Measurements from ENCODE around the gene CD2AP.

CD2AP gene

GRCh38 chr6:47454713-47455396, 22.7 kb upstream of the CD2AP start:
- DNase-seq = no peak
- Histone ChIP-seq H3K9me3 (no peaks in the 10 kb centered on the region), H3K27me3 (no peaks in the 10 kb centered on the region), H3K4me3 (no peak overlapping the region), H3K4me1 (no peaks in the 10 kb centered on the region), H3K36me3 (no peaks in the 10 kb centered on the region), H3K27ac (no peak overlapping the region)
- no peak for TF ChIP-seq CTCF (IDR thresholded peaks at IDR 0.05)
- intact Hi-C loops (cut with DNase I; ENCODE audit: low total_unique reads) = no loop called here

- Histone ChIP-seq H3K4me1 (no peaks in the 10 kb centered on the region), H3K27me3 (no peaks in the 10 kb centered on the region), H3K36me3 (no peaks in the 10 kb centered on the region), H3K9me3 (no peaks in the 10 kb centered on the region), H3K27ac (no peak overlapping the region), H3K4me3 (no peak overlapping the region)
- no peak for DNase-seq
- intact Hi-C loops (cut with DNase I; ENCODE audit: low total_unique reads) = no loop called here
- no peak for TF ChIP-seq CTCF (IDR thresholded peaks at IDR 0.05)
Observed at GRCh38 chr6:47455533-47456209, 21.9 kb upstream of the CD2AP start.

- no peak overlapping the region for H3K4me3 ChIP-seq
- DNase-seq = no peak
- no peak overlapping the region for H3K27ac ChIP-seq
- no peaks in the 10 kb centered on the region for H3K27me3 ChIP-seq
- no peaks in the 10 kb centered on the region for H3K9me3 ChIP-seq
- H3K4me1 ChIP-seq = no peaks in the 10 kb centered on the region
- intact Hi-C loops (cut with DNase I; ENCODE audit: low total_unique reads) = no loop called here
- no peak for TF ChIP-seq CTCF (IDR thresholded peaks at IDR 0.05)
- no peaks in the 10 kb centered on the region for H3K36me3 ChIP-seq
Observed at GRCh38 chr6:47456536-47456975, 21.0 kb upstream of the CD2AP start.

GRCh38 chr6:47457370-47457769, 20.2 kb upstream of the CD2AP start:
- no peaks in the 10 kb centered on the region for H3K9me3 ChIP-seq
- no peak overlapping the region for H3K4me3 ChIP-seq
- no peak overlapping the region for H3K27ac ChIP-seq
- DNase-seq = no peak
- H3K4me1 ChIP-seq = no peaks in the 10 kb centered on the region
- H3K36me3 ChIP-seq = no peaks in the 10 kb centered on the region
- intact Hi-C loops (cut with DNase I; ENCODE audit: low total_unique reads) = no loop called here
- H3K27me3 ChIP-seq = no peaks in the 10 kb centered on the region
- no peak for TF ChIP-seq CTCF (IDR thresholded peaks at IDR 0.05)

GRCh38 chr6:47464052-47464451, 13.5 kb upstream of the CD2AP start:
- intact Hi-C loops (cut with DNase I; ENCODE audit: low total_unique reads) = no loop called here
- no peak overlapping the region for H3K4me3 ChIP-seq
- no peak for DNase-seq
- H3K4me1 ChIP-seq = no peaks in the 10 kb centered on the region
- no peaks in the 10 kb centered on the region for H3K36me3 ChIP-seq
- no peaks in the 10 kb centered on the region for H3K9me3 ChIP-seq
- no peak overlapping the region for H3K27ac ChIP-seq
- no peak for TF ChIP-seq CTCF (IDR thresholded peaks at IDR 0.05)
- H3K27me3 ChIP-seq = no peaks in the 10 kb centered on the region

All from tibial artery (tissue), 4 donors.